AG04449 (cell line): ENCODE data around the gene FKBP10.
"Not testable (repeated sequence)": the region's sequence is repeated elsewhere in the genome, so short reads cannot be mapped to it uniquely, and the experiment has no call there.

Experiments
- CTCF ChIA-PET: fragments of 350-600 bp; formaldehyde crosslinking; extraction: SDS; loops from one replicate; lab custom pipeline; 2021; ENCODE audit warnings: antibody characterized with exemption; lab: Yijun Ruan, JAX
- POLR2A ChIA-PET: fragments of 400-600, 350-600 bp; formaldehyde crosslinking; extraction: SDS; loops from one replicate; lab custom pipeline; 2020; ENCODE audit warnings: antibody characterized with exemption, inconsistent platforms; lab: Yijun Ruan, JAX
- DNase-seq: peaks from one replicate; pipeline ENCODE4 v3.0.0-alpha.2; 2010; ENCODE audit warnings: low read depth, low spot score
- H3K4me3 ChIP-seq: 2 replicates; pipeline ENCODE4 v1.5.1; 2011; ENCODE audit warnings: low read depth, mild to moderate bottlenecking, control low read depth, low read length
- CTCF ChIP-seq: IDR thresholded peaks from one replicate; pipeline ENCODE4 v1.5.1; 2011; ENCODE audit warnings: mild to moderate bottlenecking, moderate library complexity, low read length, control low read depth, inconsistent platforms; ENCODE audit not compliant: insufficient read depth; ENCODE audit errors: missing control alignments

FKBP10 gene

GRCh38 chr17:41773731-41774193 is 39.0 kb upstream of the FKBP10 start:
- CTCF ChIA-PET: interaction anchor here (0.9 to 3.1 kb wide), 7 partner anchors 13 to 78 kb away, joined by 3 to 16 read pairs (median 4); partner anchors contain the start of gene JUP
- DNase-seq: no peak

DNA sequence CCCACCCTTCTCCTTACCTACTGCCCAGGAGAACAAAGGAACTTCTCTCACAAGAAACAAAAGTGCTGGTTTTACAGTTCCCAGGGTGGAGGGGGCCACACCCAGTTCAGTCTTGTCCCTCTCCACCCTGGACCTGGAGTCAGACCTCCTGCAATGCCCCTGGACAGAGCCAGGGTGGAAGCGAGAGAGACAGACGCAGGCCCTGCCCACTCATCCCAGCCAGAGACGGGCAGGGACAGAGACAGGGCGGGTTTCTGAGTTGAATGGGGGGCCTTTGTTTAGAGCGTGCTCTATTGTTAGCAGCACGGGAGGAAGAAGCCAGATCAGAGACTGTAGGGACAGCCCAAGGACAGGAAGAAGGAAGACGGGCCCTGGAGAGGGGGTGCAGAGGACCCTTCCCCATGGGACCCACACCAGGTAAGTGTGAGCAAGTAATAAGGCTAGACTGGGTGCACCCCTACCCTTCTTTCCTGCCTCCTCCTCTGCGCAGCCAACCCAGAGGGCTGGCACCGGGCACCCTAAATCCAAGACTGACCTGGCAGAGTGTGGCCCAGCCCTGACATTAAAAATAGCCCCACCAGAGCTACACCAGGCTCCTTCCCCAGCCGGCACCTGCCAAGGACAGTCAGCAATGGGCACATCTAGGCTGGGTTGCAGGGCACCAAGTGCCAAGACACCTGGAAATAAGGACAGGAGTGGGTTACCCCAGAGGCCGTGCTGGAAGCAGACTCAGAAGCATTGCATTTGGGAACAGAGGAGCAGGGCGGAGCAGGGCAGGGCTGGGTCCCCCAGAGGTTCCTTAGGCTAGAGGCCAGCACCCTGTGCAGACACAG is 37.2 kb upstream of the FKBP10 start:
- POLR2A ChIA-PET: no interaction called here
- TF ChIP-seq CTCF: no peak
- CTCF ChIA-PET: interaction anchor here (0.5 to 3.1 kb wide), 5 partner anchors 10 to 80 kb away, joined by 3 to 31 read pairs (median 9); partner anchors contain the start of genes JUP and P3H4
- DNase-seq: no peak
- no peak overlapping the region for H3K4me3 ChIP-seq

More at GRCh38 chr17:41773731-41774193, 39.0 kb upstream of the FKBP10 start:
- TF ChIP-seq CTCF: no peak
- H3K4me3 ChIP-seq: no peak overlapping the region
- POLR2A ChIA-PET: interaction anchor here (0.6 to 1.1 kb wide), 3 partner anchors 11 to 26 kb away, joined by 3 read pairs; no protein-coding TSS in a partner anchor

DNA sequence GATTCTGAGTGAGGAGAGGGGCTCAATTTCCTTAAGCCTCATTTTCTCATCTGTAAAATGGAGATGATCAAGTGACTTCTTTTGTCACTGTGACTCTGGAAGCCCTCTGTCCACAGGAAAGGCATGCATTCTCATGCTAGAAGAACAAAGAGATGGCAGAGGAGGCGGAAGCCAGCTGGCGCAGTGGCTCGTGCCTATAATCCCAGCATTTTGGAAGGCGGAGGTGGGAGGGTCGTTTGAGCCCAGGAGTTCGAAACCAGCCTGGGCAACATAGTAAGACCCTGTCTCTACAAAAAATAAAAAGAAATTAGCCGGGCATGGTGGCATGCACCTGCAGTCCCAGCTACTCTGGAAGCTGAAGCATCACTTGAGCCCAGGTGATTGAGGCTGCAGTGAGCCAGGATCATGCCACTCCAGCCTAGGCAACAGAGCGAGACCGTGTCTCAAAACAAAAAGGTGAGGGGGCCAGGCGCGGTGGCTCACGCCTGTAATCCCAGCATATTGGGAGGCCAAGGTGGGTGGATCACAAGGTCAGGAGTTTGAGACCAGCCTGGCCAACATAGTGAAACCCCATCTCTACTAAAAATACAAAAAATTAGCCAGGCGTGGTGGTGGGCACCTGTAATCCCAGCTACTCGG is 36.4 kb upstream of the FKBP10 start:
- POLR2A ChIA-PET: interaction anchor here (1.4 kb wide), 1 partner anchor 10 kb away, joined by 12 read pairs; the partner anchor contains the start of gene JUP
- CTCF ChIA-PET: interaction anchor here (1.5 to 2.9 kb wide), 3 partner anchors 10 to 39 kb away, joined by 4 to 31 read pairs (median 8); partner anchors contain the start of genes JUP and P3H4
- DNase-seq, H3K4me3 ChIP-seq: not testable (repeated sequence)

DNA sequence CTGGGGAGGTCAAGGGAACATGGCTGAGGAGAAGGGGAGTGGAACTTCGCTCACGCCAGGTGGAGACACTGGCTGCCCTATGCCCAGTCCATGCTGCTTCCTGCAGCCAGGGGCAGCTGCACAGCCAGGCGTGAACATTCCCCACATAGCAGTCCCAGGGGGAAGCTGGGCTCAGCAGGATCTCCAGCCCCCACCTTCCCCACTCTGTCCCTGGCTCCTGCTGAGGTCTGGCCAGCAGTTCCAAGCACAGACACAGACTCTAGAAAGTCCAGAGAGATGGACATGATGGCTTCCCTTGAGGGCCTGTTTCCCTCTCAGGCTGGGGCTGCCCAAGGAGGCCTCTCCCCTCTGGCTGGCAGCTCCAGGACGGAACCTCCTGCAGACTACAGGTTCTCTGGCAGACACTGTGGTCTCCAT is 35.6 kb upstream of the FKBP10 start:
- ChIA-PET CTCF (interaction anchor here (0.8 to 5.5 kb wide), 6 partner anchors 9 to 40 kb away, joined by 3 to 34 read pairs (median 6); partner anchors contain the start of genes JUP and P3H4), POLR2A (interaction anchor here (0.6 to 1.4 kb wide), 5 partner anchors 9 to 89 kb away, joined by 3 to 12 read pairs (median 3); partner anchors contain the start of genes EIF1 and JUP)
- no peak for TF ChIP-seq CTCF
- DNase-seq: no peak
- H3K4me3 ChIP-seq: no peak overlapping the region

DNA sequence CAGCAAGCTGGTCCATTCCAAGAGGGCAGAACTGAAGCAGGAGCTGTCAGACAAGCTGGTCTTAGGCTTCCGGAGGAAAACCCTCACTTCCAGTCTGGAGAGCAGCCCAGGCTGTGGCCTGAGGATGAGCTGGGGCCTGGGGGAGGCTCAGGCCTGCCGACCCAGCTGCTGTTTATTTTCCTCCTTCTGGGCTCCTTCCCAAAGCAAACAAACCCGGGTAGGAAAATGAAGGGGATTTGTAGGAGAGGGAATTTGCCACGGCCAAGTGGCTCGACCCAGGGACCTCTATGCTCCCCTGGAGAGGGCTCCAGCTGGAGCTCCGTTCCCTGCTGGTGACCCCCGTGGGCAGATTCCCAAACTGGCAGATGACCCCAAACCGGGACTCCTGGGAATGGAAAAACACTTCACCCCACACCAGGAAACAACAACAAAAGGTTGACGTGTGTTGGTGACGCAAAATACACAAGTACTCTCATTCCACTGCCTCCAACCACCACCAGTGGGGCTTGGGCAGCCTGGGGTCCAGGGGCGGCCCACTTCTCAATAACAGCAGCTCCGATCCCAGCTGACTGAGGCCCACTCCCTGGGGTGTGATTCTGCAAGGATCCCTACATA is 35.1 kb upstream of the FKBP10 start:
- ChIA-PET CTCF (interaction anchor here (0.8 to 5.5 kb wide), 8 partner anchors 8 to 45 kb away, joined by 3 to 34 read pairs (median 4); partner anchors contain the start of genes JUP and P3H4), POLR2A (interaction anchor here (0.6 to 1.4 kb wide), 6 partner anchors 9 to 89 kb away, joined by 3 to 12 read pairs (median 3); partner anchors contain the start of genes EIF1 and JUP)
- no peak for TF ChIP-seq CTCF
- H3K4me3 ChIP-seq: no peak overlapping the region
- DNase-seq: peak; percentile 47

DNA sequence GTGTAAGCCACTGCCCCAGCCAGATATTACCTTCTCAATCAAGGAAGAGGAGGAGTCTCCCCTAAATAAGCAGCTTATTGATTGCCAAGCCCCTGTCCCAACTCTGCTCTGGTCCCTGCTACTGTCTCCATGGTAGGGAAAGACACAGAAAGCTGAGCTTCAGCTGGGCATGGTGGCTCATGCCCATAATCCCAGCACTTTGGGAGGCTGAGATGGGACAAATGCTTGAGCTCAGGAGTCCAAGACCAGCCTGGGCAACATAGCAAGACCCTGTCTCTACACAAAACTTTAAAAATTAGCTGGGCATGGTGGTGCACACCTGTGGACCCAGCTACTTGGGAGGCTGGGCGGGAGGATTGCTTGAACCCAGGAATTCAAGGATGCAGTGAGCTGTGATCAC is 32.9 kb upstream of the FKBP10 start:
- DNase-seq: no peak
- POLR2A ChIA-PET: no interaction called here
- CTCF ChIA-PET: interaction anchor here (1.3 to 5.5 kb wide), 3 partner anchors 22 to 84 kb away, joined by 3 to 34 read pairs (median 3); partner anchors contain the start of gene P3H4

More for the DNA sequence above, 32.9 kb upstream of the FKBP10 start:
- TF ChIP-seq CTCF: no peak
- H3K4me3 ChIP-seq: no peak overlapping the region
